Neural crest cell (in vitro differentiated cells): ENCODE results near the gene URI1. TPM values are rescaled to one million over a fixed set of nuclear protein-coding genes. Genes with fewer than 3 reads are reported as not detected.
A peak's percentile ranks its signal among the peaks of the same experiment; 100 is the strongest.

ENCODE experiments used
- DNase-seq: peaks from one replicate; pipeline ENCODE4 v3.0.0; 2021; ENCODE audit warnings: low read depth, mixed read lengths, low spot score
- H3K27ac Mint-ChIP-seq: one replicate; pipeline ENCODE4 v1.8.0; 2021; ENCODE audit warnings: mild to moderate bottlenecking, mixed read lengths; ENCODE audit not compliant: unreplicated experiment
- H3K27me3 Mint-ChIP-seq: 2 replicates; pipeline ENCODE4 v1.8.0; 2021; ENCODE audit warnings: low read depth, mild to moderate bottlenecking, mixed read lengths
- H3K36me3 Mint-ChIP-seq: 2 replicates; pipeline ENCODE4 v1.8.0; 2021; ENCODE audit warnings: low read depth, mild to moderate bottlenecking, mixed read lengths
- H3K4me1 Mint-ChIP-seq: 2 replicates; pipeline ENCODE4 v1.8.0; 2021; ENCODE audit warnings: mixed read lengths
- H3K4me3 Mint-ChIP-seq: one replicate; pipeline ENCODE4 v1.8.0; 2021; ENCODE audit warnings: mild to moderate bottlenecking, mixed read lengths
- H3K9me3 Mint-ChIP-seq: 2 replicates; pipeline ENCODE4 v1.8.0; 2021; ENCODE audit warnings: mixed read lengths
- CTCF ChIP-seq: fragments of 200-600 bp; sonication (generic); conservative IDR thresholded peaks from 2 replicates; pipeline ENCODE4 v1.5.0; 2021; ENCODE audit warnings: antibody characterized with exemption, mild to moderate bottlenecking
- total RNA-seq: library from RNA; stranded (reverse); gene quantifications from 2 replicates; pipeline ENCODE4 v1.2.1, GENCODE V29; 2021

URI1 gene
- total RNA-seq, 1 donor from 2014 or later = 58.6 TPM

- peaks cover 5% of the 10 kb centered on the region for H3K9me3 Mint-ChIP-seq
- H3K27me3 Mint-ChIP-seq = no peaks in the 10 kb centered on the region
- no peak overlapping the region for H3K27ac Mint-ChIP-seq
- no peak for TF ChIP-seq CTCF
- peaks cover 26% of the 10 kb centered on the region for H3K4me1 Mint-ChIP-seq
- H3K36me3 Mint-ChIP-seq = peaks cover 20% of the 10 kb centered on the region
- H3K4me3 Mint-ChIP-seq = no peak overlapping the region
- no peak for DNase-seq
Observed at GRCh38 chr19:30044273-30045248, 102.5 kb downstream of the URI1 start.

- no peak overlapping the region for H3K27ac Mint-ChIP-seq
- H3K4me1 Mint-ChIP-seq = peaks cover 42% of the 10 kb centered on the region
- peak; percentile 61 for TF ChIP-seq CTCF
- no peaks in the 10 kb centered on the region for H3K27me3 Mint-ChIP-seq
- DNase-seq = no peak
- peaks cover 2% of the 10 kb centered on the region for H3K9me3 Mint-ChIP-seq
- peak overlapping the region; percentile 38 for H3K4me3 Mint-ChIP-seq
- peaks cover 8% of the 10 kb centered on the region for H3K36me3 Mint-ChIP-seq
Observed at GRCh38 chr19:30046522-30046921, 104.5 kb downstream of the URI1 start.

- no peak for DNase-seq
- TF ChIP-seq CTCF = no peak
- Mint-ChIP-seq H3K4me1 (peaks cover 43% of the 10 kb centered on the region), H3K4me3 (no peak overlapping the region), H3K9me3 (peaks cover 2% of the 10 kb centered on the region), H3K27me3 (no peaks in the 10 kb centered on the region), H3K36me3 (peaks cover 5% of the 10 kb centered on the region), H3K27ac (no peak overlapping the region)
Observed at GRCh38 chr19:30047432-30047831, 105.4 kb downstream of the URI1 start.

- no peaks in the 10 kb centered on the region for H3K27me3 Mint-ChIP-seq
- H3K27ac Mint-ChIP-seq = peak overlapping the region; percentile 90
- no peak for DNase-seq
- no peak for TF ChIP-seq CTCF
- H3K4me3 Mint-ChIP-seq = peak overlapping the region; percentile 50
- H3K36me3 Mint-ChIP-seq = no peaks in the 10 kb centered on the region
- H3K4me1 Mint-ChIP-seq = peaks cover 43% of the 10 kb centered on the region
- H3K9me3 Mint-ChIP-seq = no peaks in the 10 kb centered on the region
Observed at GRCh38 chr19:30049226-30049625, 107.2 kb downstream of the URI1 start.

GRCh38 chr19:30049846-30050667 lies 108.0 kb downstream of the URI1 start:
- H3K4me1 Mint-ChIP-seq = peaks cover 43% of the 10 kb centered on the region
- no peaks in the 10 kb centered on the region for H3K9me3 Mint-ChIP-seq
- no peaks in the 10 kb centered on the region for H3K36me3 Mint-ChIP-seq
- no peak for TF ChIP-seq CTCF
- H3K4me3 Mint-ChIP-seq = peak overlapping the region; percentile 50
- DNase-seq = no peak
- peak overlapping the region; percentile 90 for H3K27ac Mint-ChIP-seq
- H3K27me3 Mint-ChIP-seq = no peaks in the 10 kb centered on the region
